T-helper 22 cell (primary cell): ENCODE measurements around the gene DNAJB8.

Experiments used
- DNase-seq: peaks from one replicate; pipeline ENCODE4 v3.0.0-alpha.2; 2020; ENCODE audit warnings: low read depth

Gene DNAJB8

GRCh38 chr3:128482666-128483656 is 16.3 kb upstream of the DNAJB8 start:
- no peak for DNase-seq

- no peak for DNase-seq
Observed at GRCh38 chr3:128482175-128482574, 15.5 kb upstream of the DNAJB8 start.

DNA sequence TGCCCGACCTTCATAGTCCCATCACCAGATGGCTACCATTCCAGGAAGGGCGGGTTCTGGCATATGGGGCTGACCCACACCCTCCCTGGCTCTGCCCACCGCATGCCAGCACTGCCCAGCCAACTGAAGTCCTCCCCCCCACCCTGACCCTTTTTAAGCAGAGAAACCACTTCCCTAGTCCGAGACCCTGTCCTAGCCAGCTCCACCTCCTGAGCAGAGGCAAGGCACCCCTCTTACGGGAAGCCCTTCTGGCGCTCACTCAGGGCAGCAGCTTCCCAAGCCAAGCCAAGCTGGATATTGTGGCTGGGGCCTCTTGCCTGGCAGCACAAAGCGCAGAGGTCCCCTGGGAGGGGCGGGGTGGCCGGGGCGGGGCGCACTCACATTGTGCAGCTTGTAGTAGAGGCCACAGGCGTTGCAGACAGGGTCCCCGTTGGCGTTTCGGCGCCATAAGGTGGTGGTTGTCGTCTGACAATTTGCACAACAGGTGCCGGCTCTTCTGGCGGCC is 14.8 kb upstream of the DNAJB8 start:
- no peak for DNase-seq

GRCh38 chr3:128480717-128481437 is 14.2 kb upstream of the DNAJB8 start:
- no peak for DNase-seq

DNA sequence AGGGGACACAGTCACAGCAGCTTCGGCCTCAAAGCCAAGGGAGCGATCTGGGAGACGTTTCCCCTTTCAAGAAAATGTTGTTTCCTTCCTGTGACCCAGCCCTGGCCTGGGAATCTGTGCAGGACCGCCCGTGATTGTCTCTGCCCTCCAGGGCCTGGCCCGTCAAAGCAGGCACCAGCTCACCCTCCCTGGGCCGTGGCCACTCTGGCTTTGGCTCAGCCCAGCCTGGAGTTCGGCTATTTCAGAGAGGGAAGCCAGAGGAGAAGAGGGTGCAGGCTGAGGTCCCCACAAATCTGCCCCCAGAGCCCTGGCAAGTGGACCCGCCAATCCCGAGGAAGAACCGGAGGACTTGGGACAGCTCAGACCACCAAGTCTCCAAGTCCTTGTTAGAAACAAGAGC is 13.6 kb upstream of the DNAJB8 start:
- DNase-seq = no peak

DNA sequence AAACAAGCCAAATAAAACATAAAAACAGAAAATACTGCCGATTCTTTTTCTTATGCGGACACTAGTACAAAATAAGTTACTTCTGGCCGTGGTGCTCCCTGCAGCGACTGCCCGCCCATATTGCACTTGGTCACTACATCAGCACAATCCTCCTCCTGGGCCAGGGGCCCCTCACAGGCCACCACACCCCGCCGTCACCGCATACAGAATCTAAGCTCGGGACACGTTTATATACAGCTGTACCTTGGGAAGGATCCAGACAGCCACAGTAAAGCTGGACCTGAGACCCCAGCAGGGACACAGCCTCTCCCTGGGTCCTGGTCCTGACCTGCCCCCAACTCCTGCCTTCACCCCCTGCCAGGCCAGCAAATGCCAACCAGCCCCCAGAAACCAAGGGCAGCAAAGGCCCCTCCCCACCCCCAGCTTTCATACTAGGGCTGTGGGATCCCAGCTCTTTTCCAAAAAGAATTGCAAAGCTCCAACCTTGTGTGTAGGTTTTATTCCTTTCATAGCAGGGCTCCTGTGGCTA is 12.9 kb upstream of the DNAJB8 start:
- DNase-seq = no peak

GRCh38 chr3:128478576-128479506 is 12.2 kb upstream of the DNAJB8 start:
- no peak for DNase-seq

GRCh38 chr3:128476659-128477058 is 10.0 kb upstream of the DNAJB8 start:
- DNase-seq = no peak

GRCh38 chr3:128475355-128475754 is 8.7 kb upstream of the DNAJB8 start:
- DNase-seq = no peak

DNA sequence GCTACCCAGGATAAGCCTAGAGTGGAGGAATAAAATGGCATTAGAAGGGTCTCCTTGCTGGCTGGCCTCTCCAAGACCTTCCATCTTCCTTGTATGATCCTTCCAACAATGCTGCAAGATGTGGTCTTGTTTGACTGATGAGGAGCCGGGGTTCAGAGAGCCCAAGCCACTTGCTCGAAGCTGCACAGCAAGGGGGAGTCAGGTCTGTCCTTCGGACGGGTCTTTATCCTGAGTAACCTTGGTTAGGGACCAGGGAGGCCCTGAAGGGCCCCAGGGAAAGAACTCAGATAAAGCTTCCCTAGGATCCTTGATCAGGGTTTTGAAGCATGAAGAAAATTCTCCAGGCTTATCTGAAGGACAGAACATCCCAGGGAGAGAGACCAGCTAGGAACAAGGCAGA is 7.0 kb upstream of the DNAJB8 start:
- no peak for DNase-seq

- DNase-seq = no peak
Observed at GRCh38 chr3:128473180-128473519, 6.5 kb upstream of the DNAJB8 start.

DNA sequence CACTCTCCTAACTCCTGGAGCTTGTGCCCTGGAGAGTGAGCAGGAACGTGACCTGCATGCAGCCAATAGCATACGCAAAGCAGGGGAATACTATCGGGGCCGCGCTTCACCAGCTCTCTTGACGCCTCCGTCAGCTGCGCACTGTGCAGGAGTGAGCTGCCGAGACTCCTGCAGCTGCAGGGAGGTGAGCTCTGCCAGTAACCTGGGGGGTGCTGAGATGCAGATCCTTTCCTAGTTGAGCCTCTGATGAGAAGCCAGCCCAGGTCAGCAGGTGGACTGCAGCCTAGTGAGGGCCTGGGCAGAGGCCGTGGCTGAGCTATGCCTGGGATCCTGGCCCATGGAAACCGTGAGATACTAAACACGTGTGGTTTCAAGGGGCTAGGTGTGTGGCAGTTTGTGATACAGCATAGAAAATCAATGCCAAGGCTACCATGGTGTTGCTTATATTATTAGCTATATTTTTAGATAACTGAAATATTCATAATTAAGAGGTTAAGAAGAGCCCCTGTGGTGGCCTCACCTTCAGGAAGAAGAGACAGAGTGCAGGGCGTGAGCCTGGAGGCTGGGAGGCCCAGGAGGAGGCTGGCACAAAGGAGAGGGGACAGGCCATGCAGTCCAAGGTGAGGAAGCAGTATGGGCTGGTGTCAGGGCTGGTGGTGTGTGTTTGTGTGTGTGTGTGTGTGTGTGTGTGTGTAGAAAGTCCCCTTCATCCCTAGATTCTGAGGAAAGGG is 5.9 kb upstream of the DNAJB8 start:
- DNase-seq = no peak

DNA sequence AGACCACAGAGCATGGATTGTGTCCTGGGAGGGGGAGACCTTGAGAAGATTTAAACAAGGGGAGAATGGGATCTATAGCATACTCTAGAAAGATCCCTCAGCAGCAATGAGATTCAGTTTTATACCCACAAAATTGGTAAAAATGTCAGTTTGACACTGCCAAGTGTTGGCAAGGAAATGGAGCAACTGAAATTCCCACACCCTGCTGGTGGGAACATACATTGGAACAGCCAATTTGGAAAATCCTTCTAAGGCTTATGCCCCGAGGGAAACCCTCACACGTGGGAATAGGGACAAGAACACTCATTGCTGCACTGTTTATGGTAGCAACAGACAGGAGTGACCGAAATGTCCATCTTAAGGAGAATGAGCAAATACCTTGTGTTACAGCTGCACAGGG is 5.0 kb upstream of the DNAJB8 start:
- DNase-seq = no peak

DNA sequence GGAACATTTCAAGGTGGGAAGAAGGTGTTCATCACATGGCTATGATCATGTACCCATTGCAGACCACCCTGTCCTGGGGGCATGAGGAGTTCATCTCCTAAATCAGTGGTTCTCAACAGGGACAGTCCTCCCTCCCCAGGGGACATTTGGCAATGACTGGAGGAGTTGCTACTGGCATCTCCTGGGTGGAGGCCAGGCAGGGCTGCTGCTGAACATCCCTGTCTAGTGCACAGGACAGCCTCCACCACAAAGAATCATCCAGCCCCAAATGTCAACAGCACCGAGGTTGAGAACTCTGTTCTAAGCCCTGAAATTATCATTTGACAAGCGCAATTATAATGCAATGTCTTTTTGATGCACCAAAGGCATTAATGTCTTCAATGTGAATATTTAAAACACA is 4.4 kb upstream of the DNAJB8 start:
- DNase-seq = no peak

GRCh38 chr3:128470134-128470899 is 3.6 kb upstream of the DNAJB8 start:
- no peak for DNase-seq

- DNase-seq = no peak
Observed at GRCh38 chr3:128469556-128469955, 2.9 kb upstream of the DNAJB8 start.

- no peak for DNase-seq
Observed at GRCh38 chr3:128468791-128469527, 2.3 kb upstream of the DNAJB8 start.

DNA sequence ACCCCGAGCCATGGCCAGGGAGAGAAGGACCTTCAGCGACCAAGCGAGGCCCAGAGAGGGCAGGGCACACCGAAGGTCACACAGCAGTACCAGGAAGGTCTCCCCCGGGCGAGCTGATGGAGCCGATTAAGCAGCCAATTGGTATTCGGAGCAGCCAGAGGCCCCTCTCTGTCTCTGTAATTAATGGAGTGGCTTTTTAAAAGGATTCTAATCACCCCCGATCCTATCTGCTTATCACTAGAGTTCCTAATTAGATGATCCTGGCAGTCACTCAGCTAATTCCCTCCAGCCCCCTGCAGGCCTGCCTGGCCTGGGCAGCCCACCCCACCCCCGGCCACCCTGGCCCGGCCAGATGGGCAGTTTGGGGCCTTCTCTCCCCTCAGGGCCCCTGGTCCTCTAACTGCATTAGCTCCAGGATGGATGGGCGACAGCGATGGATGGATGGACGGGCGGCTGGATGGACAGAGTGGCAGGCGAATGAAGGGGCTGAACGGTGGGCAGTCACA is 1.6 kb upstream of the DNAJB8 start:
- DNase-seq = no peak

DNA sequence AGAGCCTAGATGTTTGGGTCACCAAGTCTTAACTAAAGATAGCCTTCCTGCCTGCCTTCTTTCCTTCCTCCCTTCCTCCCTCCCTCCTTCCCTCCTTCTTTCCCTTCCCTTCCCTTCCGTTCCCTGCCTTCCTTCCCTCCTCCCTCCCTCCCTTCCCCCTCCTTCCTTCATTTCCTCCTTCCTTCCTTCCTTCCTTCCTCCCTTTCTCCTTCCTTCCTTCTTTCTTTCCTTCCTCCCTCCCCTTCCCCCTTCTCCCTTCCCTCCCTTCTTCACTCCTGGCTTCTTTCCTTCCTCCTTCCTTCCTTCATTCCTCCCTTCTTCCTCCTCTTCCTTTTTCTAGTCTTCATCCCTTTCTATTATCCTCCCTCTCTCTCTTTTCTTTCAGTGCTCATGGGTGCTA is 2.0 kb downstream of the DNAJB8 start:
- no peak for DNase-seq
